ENCODE measurements around the gene ITGA8.

ITGA8 gene

GRCh38 chr10:15760681-15761080 is 41.0 kb upstream of the ITGA8 start:
- H2AFZ ChIP-seq (ENCODE audit: low read depth, low read length), result no peak overlapping the region
- H3K9me3 ChIP-seq (ENCODE audit: insufficient read depth, low read length), result no peaks in the 10 kb centered on the region
- H3K27me3 ChIP-seq (ENCODE audit: low read depth, low read length), result no peaks in the 10 kb centered on the region
- no peak overlapping the region for H3K4me3 ChIP-seq (ENCODE audit: low read length)
- H3K27ac ChIP-seq (ENCODE audit: low read length), result no peak overlapping the region
- H3K36me3 ChIP-seq (replicated peaks; ENCODE audit: low read depth, low read length), result no peaks in the 10 kb centered on the region
- H3K79me2 ChIP-seq (ENCODE audit: low read length), result no peaks in the 10 kb centered on the region
- no peaks in the 10 kb centered on the region for H3K4me1 ChIP-seq (ENCODE audit: low read length)
- TF ChIP-seq EZH2phosphoT487 (IDR thresholded peaks at IDR 0.05; ENCODE audit: low read depth), result no peak
- no peak for TF ChIP-seq CTCF (IDR thresholded peaks at IDR 0.05; ENCODE audit: low read depth, low read length)
- no peak overlapping the region for H3K9ac ChIP-seq (ENCODE audit: low read length)
- H4K20me1 ChIP-seq (ENCODE audit: insufficient read depth, low read length), result no peaks in the 10 kb centered on the region
- no peak overlapping the region for H3K4me2 ChIP-seq (ENCODE audit: low read length)

GRCh38 chr10:15759265-15759664 is 39.5 kb upstream of the ITGA8 start:
- TF ChIP-seq EZH2phosphoT487 (IDR thresholded peaks at IDR 0.05; ENCODE audit: low read depth) (no peak), CTCF (IDR thresholded peaks at IDR 0.05; ENCODE audit: low read depth, low read length) (no peak)

GRCh38 chr10:15758618-15759017 is 38.9 kb upstream of the ITGA8 start:
- no peak overlapping the region for H3K4me3 ChIP-seq (ENCODE audit: low read length)
- no peaks in the 10 kb centered on the region for H3K9me3 ChIP-seq (ENCODE audit: insufficient read depth, low read length)
- H3K4me2 ChIP-seq (ENCODE audit: low read length), result no peak overlapping the region
- H3K36me3 ChIP-seq (replicated peaks; ENCODE audit: low read depth, low read length), result no peaks in the 10 kb centered on the region
- H3K4me1 ChIP-seq (ENCODE audit: low read length), result no peaks in the 10 kb centered on the region
- no peaks in the 10 kb centered on the region for H4K20me1 ChIP-seq (ENCODE audit: insufficient read depth, low read length)
- TF ChIP-seq EZH2phosphoT487 (IDR thresholded peaks at IDR 0.05; ENCODE audit: low read depth) (no peak), CTCF (IDR thresholded peaks at IDR 0.05; ENCODE audit: low read depth, low read length) (no peak)
- H2AFZ ChIP-seq (ENCODE audit: low read depth, low read length), result no peak overlapping the region
- H3K9ac ChIP-seq (ENCODE audit: low read length), result no peak overlapping the region
- no peak overlapping the region for H3K27ac ChIP-seq (ENCODE audit: low read length)
- no peaks in the 10 kb centered on the region for H3K27me3 ChIP-seq (ENCODE audit: low read depth, low read length)
- H3K79me2 ChIP-seq (ENCODE audit: low read length), result no peaks in the 10 kb centered on the region

More at GRCh38 chr10:15759265-15759664, 39.5 kb upstream of the ITGA8 start:
- no peaks in the 10 kb centered on the region for H3K27me3 ChIP-seq (ENCODE audit: low read depth, low read length)
- no peaks in the 10 kb centered on the region for H3K79me2 ChIP-seq (ENCODE audit: low read length)
- no peak overlapping the region for H3K9ac ChIP-seq (ENCODE audit: low read length)
- no peak overlapping the region for H3K4me3 ChIP-seq (ENCODE audit: low read length)
- no peaks in the 10 kb centered on the region for H3K4me1 ChIP-seq (ENCODE audit: low read length)
- H3K4me2 ChIP-seq (ENCODE audit: low read length), result no peak overlapping the region
- no peak overlapping the region for H3K27ac ChIP-seq (ENCODE audit: low read length)
- H2AFZ ChIP-seq (ENCODE audit: low read depth, low read length), result no peak overlapping the region
- no peaks in the 10 kb centered on the region for H3K9me3 ChIP-seq (ENCODE audit: insufficient read depth, low read length)
- H3K36me3 ChIP-seq (replicated peaks; ENCODE audit: low read depth, low read length), result no peaks in the 10 kb centered on the region
- H4K20me1 ChIP-seq (ENCODE audit: insufficient read depth, low read length), result no peaks in the 10 kb centered on the region

- Histone ChIP-seq H3K9ac (ENCODE audit: low read length) (no peak overlapping the region), H3K4me3 (ENCODE audit: low read length) (no peak overlapping the region), H3K4me1 (ENCODE audit: low read length) (no peaks in the 10 kb centered on the region), H3K27me3 (ENCODE audit: low read depth, low read length) (no peaks in the 10 kb centered on the region), H3K79me2 (ENCODE audit: low read length) (no peaks in the 10 kb centered on the region), H3K36me3 (replicated peaks; ENCODE audit: low read depth, low read length) (no peaks in the 10 kb centered on the region), H3K27ac (ENCODE audit: low read length) (no peak overlapping the region), H2AFZ (ENCODE audit: low read depth, low read length) (no peak overlapping the region), H3K4me2 (ENCODE audit: low read length) (no peak overlapping the region), H3K9me3 (ENCODE audit: insufficient read depth, low read length) (no peaks in the 10 kb centered on the region), H4K20me1 (ENCODE audit: insufficient read depth, low read length) (no peaks in the 10 kb centered on the region)
- no peak for TF ChIP-seq EZH2phosphoT487 (IDR thresholded peaks at IDR 0.05; ENCODE audit: low read depth)
- no peak for TF ChIP-seq CTCF (IDR thresholded peaks at IDR 0.05; ENCODE audit: low read depth, low read length)
Measured at GRCh38 chr10:15754937-15755336, 35.2 kb upstream of the ITGA8 start.
